HG02642 (cell line): ENCODE measurements around the gene COX6A1.
A peak's percentile ranks its signal among the peaks of the same experiment; 100 is the strongest.
"Not testable (repeated sequence)": the region's sequence is repeated elsewhere in the genome, so short reads cannot be mapped to it uniquely, and the experiment has no call there.

Experiments
- ATAC-seq: cut with Tn5 transposase; IDR thresholded peaks from one replicate; pipeline ENCODE4 v1.9.1; 2021; ENCODE audit warnings: mild to moderate bottlenecking; ENCODE audit not compliant: unreplicated experiment, poor library complexity

COX6A1 gene

DNA sequence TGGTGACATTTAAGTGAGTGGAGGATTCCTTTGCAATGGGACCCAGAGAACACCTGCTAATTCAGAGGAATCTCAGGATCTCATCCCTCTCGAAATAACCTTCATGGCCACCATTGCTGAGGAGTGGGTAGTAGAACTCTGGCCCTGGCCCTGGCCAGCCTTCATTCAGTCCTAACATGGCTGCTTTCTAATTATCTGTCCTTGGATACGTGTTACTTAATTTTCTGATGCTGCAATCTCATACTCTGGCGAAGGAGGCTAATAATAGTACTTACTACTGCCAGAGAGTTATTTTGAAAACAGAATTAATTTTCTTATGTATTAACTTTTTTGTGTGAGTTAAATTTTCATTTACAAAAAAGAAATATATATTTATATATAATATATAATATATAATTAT lies 12.1 kb upstream of the COX6A1 start:
- ATAC-seq = no peak

DNA sequence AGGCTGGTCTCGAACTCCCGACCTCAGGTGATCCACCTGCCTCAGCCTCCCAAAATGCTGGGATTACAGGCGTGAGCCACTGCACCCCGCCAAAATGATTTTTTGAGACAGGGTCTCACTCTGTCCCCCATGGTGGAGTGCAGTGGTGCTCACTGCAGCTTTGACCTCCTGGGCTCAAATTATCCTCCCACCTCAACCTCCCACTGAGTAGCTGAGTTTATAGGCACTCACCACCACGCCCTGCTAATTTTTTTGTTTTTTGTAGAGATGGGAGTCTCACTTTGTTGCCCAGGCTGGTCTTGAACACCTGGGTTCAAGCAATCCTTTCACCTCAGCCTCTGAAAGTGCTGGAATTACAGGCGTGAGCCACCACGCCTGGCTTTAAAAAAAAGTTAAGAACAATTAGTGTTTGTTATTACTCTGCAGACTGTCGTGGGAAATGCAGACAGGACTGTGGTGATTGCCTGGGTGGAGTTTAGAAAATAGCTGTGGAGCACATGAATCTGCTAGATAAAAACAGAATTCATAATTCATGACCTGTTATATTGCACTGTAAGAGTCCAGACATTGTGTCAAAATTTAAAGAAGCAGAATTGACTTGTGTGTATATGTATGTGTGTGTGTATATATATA lies 9.2 kb upstream of the COX6A1 start:
- ATAC-seq = no peak

DNA sequence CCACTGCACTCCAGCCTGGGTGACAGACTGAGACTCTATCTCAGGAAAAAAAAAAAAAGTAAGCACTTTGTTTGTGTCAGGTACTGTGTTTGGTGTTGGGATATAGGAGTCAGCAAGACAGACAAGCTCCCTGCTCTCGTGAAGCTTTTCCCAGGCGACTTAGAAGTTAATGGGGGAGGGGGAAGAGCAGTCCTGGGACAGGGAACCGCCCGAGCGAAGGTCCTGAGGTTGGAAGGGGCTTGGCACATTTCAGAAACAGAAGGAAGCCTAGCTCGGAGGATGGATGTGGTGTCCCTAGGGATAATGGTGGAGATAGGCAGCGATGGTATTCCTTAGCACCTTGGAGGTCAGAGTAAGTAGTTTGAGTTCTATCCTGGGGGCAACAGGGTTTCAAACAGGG lies 8.5 kb upstream of the COX6A1 start:
- ATAC-seq = no peak

DNA sequence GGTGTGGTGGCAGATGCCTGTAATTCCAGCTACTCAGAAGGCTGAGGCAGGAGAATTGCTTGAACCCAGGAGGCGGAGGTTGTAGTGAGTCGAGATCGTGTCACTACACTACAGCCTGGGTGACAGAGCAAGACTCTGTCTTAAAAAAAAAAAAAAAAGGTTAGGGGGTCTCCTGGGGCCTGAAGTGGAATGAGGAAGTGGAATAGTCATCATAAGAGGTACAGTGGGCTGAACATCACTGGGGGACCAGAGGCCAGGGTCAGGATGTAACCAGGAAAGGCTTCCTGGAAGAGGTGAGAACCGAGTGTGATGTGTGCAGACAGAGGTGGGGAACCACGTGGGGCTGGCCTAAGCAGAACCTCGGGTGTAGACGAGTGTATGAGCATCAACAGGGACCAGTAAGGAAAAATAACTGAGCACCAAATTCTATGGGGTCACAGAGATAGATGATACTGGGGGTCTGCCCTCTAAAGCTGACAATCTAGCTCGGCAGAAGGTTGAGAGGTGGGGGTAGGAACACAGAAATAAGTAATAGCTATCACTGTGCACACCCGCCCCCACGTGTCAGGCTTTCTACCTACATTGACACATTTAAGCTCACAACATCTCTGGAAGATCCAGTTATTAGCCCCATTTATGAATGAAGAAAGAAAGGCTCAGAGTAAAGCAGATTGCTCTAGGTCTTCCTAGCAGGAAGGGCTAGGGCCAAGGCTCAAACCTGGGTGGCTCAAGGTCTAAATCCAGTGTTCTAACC lies 5.0 kb upstream of the COX6A1 start:
- ATAC-seq = no peak

DNA sequence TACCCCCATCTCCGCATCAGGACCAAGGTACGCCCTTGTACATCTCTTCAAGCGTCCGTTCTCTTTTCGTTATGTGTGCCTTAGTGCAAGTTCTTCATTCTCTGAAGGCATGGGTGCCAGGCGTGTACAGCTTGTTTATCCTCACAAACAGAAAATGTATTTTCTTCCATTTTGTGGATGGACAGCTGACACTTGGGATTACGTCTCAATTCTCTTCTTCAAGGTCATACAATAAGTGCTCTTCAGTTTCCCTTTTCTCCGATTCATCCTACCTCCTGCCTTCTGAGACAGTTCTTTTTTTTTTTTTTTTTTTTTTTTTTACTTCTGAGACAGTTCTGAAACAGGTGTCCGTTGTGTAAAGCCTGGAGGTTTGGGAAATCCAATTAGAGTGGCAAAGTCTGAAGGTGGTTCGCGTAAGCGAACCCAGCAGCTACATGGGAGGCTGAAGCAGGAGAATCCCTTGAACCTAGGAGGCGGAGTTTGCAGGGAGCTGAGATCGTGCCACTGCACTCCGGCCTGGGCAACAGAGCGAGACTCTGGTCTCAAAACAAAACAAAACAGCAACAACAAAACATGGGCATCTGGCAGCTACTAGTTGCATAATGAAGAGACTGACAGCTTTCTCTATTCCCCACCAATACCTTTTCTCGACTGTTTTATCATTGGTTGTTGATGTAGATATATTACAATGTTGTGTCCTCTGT lies 734 bp downstream of the COX6A1 start:
- no peak for ATAC-seq

DNA sequence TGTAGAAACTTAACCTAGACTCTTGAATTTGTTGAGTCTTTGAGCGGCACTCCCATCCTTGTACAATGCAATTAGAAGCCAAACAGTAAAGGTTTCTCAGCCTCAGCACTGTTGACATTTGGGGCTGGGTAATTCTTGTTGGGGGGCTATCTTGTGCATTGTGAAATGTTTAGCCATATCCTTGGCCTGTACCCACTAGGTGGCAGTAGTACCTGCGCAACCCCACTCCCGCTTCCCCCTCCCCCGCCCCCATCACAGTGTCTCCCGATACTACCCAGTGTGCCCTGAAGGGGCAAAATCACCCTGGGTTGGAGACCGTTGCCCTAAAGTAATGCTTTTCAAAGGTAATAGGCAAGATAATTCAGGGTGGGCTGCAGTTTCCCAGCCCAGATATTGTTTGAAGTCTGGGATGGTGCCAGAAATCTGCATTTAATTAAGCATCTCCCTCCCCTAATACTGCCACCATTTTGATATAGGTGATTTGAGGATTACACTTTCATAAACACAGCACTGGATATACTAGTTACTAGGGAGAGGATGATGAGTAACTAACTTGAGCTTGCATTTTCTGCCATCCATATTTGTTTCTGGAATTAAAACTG lies 1.8 kb downstream of the COX6A1 start:
- ATAC-seq = no peak

DNA sequence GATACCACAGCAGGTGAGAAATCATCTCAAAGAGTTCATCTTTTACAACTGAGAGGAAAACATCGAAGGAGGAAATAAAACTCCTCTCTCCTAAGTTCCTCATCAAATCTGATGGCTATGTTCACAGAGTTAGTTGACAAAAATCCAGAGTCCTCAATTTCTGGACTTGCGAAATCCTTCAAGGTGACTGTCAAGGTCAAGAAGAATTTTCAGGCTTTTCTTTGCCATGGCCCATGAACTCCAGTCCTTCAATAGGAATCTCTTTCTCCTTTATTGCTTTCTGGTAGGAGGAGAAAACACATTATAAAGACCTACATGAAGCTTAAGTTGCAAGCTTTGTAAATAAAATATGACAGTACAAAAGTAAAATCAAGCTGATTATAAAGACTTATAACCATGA lies 6.8 kb downstream of the COX6A1 start:
- ATAC-seq = no peak

DNA sequence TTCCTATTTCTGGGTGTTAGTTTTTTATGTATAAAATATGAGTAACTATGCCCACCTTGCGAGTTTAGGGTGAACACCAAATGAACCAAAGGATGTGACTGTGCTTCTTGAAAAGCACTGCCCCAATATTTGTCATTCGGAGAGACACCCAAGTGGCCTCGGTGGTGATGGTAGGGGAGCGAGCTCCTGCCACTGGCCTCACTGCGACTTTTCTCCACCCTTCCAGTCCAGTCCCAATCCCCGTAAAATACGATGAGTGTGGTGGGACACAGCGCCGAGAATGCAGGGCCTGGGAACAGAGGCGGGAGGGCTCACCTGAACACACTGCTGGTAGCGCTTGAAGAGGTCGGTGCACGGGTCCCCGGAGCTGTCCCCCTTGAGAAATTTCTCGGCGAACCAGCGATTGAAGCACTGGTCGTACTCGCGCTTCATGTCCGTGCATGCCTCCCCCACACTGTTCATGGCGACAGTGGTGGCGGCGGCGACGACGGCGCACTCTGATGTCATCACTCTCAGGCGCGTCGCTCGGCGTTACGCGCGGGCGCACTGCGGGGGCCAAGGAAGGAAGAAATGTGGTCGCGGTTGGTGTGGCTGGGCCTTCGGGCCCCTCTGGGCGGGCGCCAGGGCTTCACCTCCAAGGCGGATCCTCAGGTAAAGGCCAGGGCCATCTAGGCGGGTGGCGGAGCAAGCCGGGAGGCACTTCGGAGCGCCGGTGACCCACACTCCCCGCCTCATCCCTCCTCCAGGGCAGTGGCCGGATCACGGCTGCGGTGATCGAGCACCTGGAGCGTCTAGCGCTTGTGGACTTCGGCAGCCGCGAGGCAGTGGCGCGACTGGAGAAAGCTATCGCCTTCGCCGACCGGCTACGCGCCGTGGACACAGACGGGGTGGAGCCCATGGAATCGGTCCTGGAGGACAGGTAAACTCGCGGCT lies 8.3 kb downstream of the COX6A1 start, which contains the start of the genes GATC and TRIAP1:
Gene GATC (plus strand): TSS at position 534 of the 933 bp plus-strand sequence. CDS start 37 bp downstream, at position 571.
Gene TRIAP1 (minus strand): TSS at position 474 of the 933 bp plus-strand sequence. CDS start 12 bp downstream, at position 462.
- peak; percentile 92 for ATAC-seq

DNA sequence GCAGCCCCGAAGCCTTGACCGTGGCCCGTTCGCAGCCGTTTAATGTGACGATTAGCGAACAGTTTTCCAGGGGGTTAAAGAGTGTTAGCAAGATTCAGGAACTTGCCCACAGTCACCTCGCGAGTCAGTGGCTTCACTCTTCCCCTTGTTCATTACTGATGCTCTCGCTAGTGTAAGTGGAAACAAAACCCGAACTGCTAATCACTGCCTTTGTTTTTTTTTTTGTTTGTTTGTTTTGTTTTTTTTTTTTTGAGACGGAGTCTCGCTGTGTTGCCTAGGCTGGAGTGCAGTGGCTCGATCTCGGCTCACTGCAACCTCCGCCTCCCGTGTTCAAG lies 8.9 kb downstream of the COX6A1 start:
- not testable (repeated sequence) for ATAC-seq

DNA sequence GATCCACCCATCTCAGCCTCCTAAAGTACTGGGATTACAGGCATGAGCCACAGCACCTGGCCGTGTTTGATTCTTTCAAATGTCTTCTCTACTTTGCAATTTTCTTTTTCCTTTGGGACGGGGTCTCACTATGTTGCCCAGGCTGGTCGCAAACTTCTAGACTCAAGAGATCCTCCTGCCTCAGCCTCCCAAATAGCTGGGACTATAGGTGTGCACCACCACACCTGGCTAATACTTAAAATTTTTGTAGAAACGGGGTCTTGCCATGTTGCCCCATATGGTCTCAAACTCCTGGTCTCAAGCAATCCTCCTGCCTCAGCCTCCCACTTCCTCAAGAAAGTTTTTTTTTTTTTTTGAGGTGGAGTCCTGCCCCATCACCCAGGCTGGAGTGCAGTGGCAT lies 10.1 kb downstream of the COX6A1 start:
- no peak for ATAC-seq

DNA sequence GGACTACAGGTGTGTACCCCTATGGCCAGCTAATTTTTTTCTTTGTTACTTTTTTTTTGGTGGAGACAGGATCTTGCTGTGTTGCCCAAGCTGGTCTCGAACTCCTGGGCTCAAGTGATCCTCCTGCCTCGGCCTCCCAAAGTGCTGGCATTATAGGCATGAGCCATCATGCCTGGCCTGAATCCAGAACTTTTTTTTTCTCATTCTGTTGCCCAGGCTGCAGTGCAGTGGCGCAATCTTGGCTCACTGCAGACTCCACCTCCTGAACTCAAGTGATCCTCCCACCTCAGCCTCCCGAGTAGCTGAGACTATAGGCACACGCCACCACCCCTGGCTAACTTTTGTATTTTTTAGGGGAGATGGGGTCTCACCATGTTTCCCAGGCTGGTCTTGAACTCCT lies 14.6 kb downstream of the COX6A1 start:
- not testable (repeated sequence) for ATAC-seq

DNA sequence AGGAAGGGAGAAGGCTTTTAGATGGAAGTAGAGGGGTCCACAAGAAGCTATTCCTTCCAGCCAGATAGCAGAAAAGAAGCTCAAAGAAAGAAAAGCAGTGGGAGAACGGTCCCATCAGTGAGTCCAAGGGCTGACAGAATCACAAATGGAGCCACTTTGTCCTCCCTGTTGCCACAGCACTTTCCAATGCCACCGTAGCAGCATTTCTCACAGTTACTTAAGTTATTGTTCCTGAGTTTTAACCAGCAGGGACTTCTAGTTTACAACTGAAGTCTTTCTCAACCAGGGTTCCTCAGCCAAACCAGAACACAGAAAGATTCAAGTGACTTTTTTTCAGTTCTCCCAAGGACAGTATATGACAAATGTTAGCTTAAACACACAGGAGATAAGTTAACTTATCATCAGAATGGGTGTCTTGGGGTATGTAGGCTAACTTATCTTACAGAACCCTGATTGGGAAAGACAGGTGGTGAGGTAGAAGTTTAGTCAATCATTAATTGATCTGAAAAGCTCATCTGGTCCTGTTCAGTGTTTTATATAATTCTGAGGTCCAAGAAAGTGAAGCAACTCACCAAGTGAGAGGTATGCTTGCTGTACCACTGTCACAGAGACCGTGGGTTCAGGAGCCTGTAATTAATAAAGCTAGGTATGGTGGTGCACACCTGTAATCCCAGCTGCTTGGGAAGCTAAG lies 15.3 kb downstream of the COX6A1 start:
- no peak for ATAC-seq

DNA sequence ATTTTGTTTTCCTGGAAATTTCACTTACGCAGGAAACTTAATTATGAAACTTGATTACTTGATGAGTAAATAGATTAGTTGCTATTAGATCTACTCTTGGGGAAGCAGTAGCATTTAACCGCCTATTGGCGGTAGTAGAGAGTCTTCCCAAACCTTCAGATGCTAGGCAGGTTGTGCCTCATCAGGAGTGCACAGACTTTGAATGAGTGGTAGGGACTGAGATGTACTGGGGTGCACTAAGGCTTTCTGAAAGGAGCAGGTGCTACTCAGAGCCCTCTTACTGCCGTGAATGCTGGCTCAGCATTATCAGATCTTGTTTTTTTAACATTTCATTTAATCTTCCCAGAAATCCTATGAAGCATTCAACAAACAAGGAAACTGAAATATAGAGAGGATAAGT lies 16.1 kb downstream of the COX6A1 start:
- no peak for ATAC-seq

DNA sequence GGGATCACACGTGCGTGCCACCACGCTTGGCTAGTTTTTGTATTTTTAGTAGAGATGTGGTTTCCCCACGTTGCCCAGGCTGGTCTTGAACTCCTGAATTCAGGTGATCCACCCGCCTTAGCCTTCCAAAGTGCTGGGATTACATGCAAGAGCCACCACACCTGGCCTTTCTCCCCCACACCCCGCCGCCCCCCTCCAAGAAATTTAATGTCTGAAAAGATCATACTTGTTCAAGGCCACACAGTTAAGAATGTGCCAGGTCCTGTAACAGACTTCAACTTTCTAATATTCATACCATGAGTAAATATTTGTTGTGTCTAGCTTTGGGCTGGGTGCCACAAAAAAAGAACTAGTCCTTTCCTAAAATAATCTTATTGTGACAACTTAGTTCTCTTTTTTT lies 17.4 kb downstream of the COX6A1 start:
- no peak for ATAC-seq

DNA sequence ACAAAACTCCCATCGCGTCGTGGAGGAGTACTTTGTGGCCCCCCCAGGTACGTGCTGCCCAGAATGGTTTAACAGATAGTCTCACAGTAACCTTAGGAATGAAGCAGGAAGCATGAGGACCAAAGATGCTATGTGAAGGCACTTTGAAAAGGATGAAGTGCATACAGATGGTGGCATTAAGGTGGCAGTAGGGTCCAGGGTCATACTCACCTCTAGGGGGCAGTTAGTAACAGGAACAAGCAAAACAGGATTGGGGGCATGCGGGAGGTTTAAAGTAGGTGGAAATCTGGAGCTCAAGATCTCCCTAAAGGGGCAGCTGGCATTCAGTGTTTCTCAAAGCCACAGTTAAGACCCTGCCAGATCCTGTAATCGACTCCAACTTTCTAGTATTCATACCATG lies 19.2 kb downstream of the COX6A1 start:
- no peak for ATAC-seq

DNA sequence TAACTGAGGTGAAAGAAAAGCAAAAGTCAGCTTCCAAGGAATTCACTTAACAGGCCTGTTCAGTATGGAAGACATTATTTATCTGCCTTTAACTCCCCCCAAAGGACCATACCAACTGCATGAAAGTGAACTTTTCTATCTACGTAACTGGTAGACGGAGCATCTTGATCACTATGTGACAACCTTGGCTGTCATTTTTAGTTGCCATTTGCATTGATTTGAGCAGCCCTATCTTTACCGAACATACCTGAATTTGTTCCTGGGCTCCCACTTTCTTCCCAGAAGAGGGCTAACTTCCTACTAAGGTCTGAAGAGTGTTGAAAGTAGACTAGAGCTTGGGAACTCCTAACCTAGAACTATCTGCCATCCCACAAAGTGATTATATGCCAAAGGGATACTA lies 22.2 kb downstream of the COX6A1 start:
- ATAC-seq = no peak

DNA sequence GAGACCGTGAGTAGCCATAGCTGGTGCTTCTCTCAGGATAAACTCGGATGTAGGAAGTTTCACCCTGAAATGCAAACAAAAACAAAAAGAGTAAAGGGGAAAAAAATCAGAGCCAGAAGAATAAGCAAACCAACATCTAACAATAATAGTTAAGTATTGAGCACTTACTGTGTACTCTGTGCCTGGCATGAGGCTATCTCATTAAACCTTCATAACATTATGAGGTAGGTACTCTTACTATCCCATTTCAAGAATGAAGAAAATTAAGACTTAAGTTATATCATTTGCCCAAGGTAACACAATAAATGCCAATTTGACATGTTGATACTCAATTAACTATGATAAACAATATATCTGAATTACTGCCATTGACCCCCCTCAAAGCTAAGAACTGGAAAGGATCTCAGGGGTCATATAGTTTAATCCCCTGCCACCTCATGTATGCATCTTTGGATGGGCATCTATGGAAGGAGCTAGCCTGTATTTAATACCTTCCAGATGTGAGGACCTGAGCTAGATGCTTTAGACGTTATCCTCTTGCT lies 24.3 kb downstream of the COX6A1 start:
- no peak for ATAC-seq

DNA sequence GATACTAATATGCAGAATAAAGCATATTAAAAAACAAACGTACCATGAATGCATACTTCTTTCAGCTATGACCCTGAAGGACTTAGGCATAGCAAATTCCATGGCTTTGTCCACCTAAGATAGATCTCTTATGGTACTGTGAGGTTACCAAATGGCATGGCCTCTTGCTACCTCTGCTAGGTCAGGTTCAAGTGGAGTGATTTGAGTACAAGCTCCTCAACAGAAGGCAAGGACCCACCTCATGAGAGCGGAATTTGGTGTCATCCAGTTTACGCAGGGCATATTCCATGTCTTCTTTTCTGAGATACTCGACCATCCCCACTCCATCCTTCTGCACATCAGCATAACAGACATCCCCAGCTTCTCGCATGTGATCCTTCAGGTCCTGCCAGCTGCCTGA lies 25.8 kb downstream of the COX6A1 start:
- ATAC-seq = no peak

DNA sequence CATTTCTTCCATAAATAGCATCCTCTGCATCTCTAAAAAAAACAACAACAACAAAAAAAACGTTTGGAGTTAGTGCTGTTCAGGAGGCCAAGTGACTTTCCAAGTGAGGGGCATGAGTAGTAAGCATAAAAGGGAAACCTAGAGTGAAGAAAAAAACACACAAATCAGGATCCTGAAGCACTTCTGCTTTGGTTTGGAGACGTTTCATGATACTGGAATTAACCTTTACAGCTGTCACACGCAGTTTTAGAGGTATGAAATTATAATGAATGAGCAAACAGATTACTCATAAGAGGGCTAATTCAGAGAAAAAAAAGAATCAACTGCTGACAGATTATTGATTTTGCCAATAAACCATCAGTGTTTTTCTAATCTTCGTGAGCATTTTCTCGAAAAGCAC lies 27.8 kb downstream of the COX6A1 start:
- ATAC-seq = no peak
